Measurements from ENCODE around the gene SLC38A10. TPM values are rescaled to one million over a fixed set of nuclear protein-coding genes. Genes with fewer than 3 reads are reported as not detected.

Gene SLC38A10
- total RNA-seq, 1 donor from 2014 or later: 97.1 TPM

GRCh38 chr17:81273698-81274470 lies 21.2 kb downstream of the SLC38A10 start:
- no peaks in the 10 kb centered on the region for H3K9me3 Mint-ChIP-seq
- POLR2A ChIA-PET: no interaction called here
- DNase-seq: no peak
- H3K27ac Mint-ChIP-seq: no peak overlapping the region
- H3K36me3 Mint-ChIP-seq (ENCODE audit: low read depth): peaks cover 87% of the 10 kb centered on the region
- no peaks in the 10 kb centered on the region for H3K27me3 Mint-ChIP-seq
- H3K4me3 Mint-ChIP-seq: no peak overlapping the region
- no peaks in the 10 kb centered on the region for H3K4me1 Mint-ChIP-seq
- TF ChIP-seq, protein P1, sequence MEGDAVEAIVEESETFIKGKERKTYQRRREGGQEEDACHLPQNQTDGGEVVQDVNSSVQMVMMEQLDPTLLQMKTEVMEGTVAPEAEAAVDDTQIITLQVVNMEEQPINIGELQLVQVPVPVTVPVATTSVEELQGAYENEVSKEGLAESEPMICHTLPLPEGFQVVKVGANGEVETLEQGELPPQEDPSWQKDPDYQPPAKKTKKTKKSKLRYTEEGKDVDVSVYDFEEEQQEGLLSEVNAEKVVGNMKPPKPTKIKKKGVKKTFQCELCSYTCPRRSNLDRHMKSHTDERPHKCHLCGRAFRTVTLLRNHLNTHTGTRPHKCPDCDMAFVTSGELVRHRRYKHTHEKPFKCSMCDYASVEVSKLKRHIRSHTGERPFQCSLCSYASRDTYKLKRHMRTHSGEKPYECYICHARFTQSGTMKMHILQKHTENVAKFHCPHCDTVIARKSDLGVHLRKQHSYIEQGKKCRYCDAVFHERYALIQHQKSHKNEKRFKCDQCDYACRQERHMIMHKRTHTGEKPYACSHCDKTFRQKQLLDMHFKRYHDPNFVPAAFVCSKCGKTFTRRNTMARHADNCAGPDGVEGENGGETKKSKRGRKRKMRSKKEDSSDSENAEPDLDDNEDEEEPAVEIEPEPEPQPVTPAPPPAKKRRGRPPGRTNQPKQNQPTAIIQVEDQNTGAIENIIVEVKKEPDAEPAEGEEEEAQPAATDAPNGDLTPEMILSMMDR (IDR thresholded peaks at IDR 0.05): no peak
- no peak for ATAC-seq (ENCODE audit: low read depth)
- intact Hi-C loops (cut with micrococcal nuclease): no loop called here
- CTCF ChIA-PET: no interaction called here

GRCh38 chr17:81272616-81273015 lies 22.5 kb downstream of the SLC38A10 start:
- ATAC-seq (ENCODE audit: low read depth): no peak
- no peaks in the 10 kb centered on the region for H3K27me3 Mint-ChIP-seq
- CTCF ChIA-PET: no interaction called here

GRCh38 chr17:81271226-81271625 lies 23.9 kb downstream of the SLC38A10 start:
- intact Hi-C loops (cut with micrococcal nuclease): no loop called here
- H3K4me1 Mint-ChIP-seq: no peaks in the 10 kb centered on the region
- CTCF ChIA-PET: no interaction called here
- H3K36me3 Mint-ChIP-seq (ENCODE audit: low read depth): peaks cover 89% of the 10 kb centered on the region
- POLR2A ChIA-PET: no interaction called here
- no peak for DNase-seq
- ATAC-seq (ENCODE audit: low read depth): no peak
- no peaks in the 10 kb centered on the region for H3K27me3 Mint-ChIP-seq
- TF ChIP-seq, protein P1 (IDR thresholded peaks at IDR 0.05): no peak
- no peak overlapping the region for H3K27ac Mint-ChIP-seq
- no peak overlapping the region for H3K4me3 Mint-ChIP-seq
- no peaks in the 10 kb centered on the region for H3K9me3 Mint-ChIP-seq

More at GRCh38 chr17:81272616-81273015, 22.5 kb downstream of the SLC38A10 start:
- no peak for DNase-seq
- POLR2A ChIA-PET: no interaction called here
- Mint-ChIP-seq H3K4me1 (no peaks in the 10 kb centered on the region), H3K4me3 (no peak overlapping the region), H3K27ac (no peak overlapping the region), H3K36me3 (ENCODE audit: low read depth) (peaks cover 92% of the 10 kb centered on the region), H3K9me3 (no peaks in the 10 kb centered on the region)
- intact Hi-C loops (cut with micrococcal nuclease): no loop called here
- TF ChIP-seq, protein P1 (IDR thresholded peaks at IDR 0.05): no peak

- Mint-ChIP-seq H3K27ac (no peak overlapping the region), H3K4me1 (no peaks in the 10 kb centered on the region), H3K9me3 (no peaks in the 10 kb centered on the region), H3K27me3 (no peaks in the 10 kb centered on the region), H3K4me3 (no peak overlapping the region), H3K36me3 (ENCODE audit: low read depth) (peaks cover 90% of the 10 kb centered on the region)
- intact Hi-C loops (cut with micrococcal nuclease): no loop called here
- DNase-seq (no peak), ATAC-seq (ENCODE audit: low read depth) (no peak)
- CTCF ChIA-PET: no interaction called here
- POLR2A ChIA-PET: no interaction called here
- TF ChIP-seq, protein P1 (IDR thresholded peaks at IDR 0.05): no peak
These were observed 24.8 kb downstream of the SLC38A10 start for GRCh38 chr17:81270279-81270678.

DNA sequence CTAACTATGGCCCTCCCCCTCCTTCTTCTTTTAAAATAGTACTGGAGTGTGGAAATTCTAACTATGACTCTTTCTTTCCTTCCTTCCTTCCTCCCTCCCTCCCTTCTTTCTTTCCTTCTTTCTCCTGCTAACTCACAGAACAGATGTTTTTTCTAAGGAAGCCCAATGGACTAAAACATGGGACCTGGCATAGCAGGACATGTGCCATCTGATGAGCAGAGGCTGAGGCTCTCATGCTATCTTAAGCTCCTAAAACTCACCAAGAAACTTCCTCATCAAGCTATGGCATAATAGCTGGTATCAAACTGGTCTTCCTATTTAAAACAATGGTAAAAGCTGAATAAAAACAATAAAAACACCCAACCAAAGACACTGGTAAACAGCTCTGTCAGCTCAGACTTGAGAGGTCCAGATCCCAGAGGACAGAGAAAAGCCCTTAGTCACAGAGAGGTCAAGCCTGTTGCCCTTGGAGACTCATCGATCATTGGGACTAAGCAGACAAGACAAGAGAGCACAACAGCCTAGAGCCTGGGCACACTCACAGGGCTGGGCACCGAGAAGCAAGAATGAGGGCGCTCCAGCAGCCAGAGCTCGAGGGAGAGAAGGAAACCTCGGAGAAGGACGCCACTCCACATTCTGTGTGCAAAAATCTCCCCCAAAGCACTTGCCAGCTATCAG lies 27.6 kb downstream of the SLC38A10 start:
- intact Hi-C loops (cut with micrococcal nuclease): no loop called here
- ChIA-PET POLR2A (no interaction called here), CTCF (no interaction called here)
- Mint-ChIP-seq H3K27me3 (no peaks in the 10 kb centered on the region), H3K9me3 (no peaks in the 10 kb centered on the region), H3K4me3 (no peak overlapping the region), H3K4me1 (no peaks in the 10 kb centered on the region), H3K36me3 (ENCODE audit: low read depth) (peaks cover 84% of the 10 kb centered on the region), H3K27ac (no peak overlapping the region)
- TF ChIP-seq, protein P1 (IDR thresholded peaks at IDR 0.05): no peak
- no peak for ATAC-seq (ENCODE audit: low read depth)
- no peak for DNase-seq

All from activated B cell treated with CpG ODN at 0.5 μM for 24 hours (primary cell).